WTC11 (cell line): Measurements from ENCODE around the gene SEMA3F.

ENCODE experiments used
- NR1H2 ChIP-seq: sonication (generic); formaldehyde crosslinking; IDR thresholded peaks from 2 replicates; pipeline ENCODE4 v1.9.0; 2021; ENCODE audit warnings: mild to moderate bottlenecking, moderate library complexity, missing genetic modification reagents
- ZNF219 ChIP-seq: sonication (generic); formaldehyde crosslinking; IDR thresholded peaks from 2 replicates; pipeline ENCODE4 v1.8.0; 2023; ENCODE audit warnings: missing genetic modification reagents, mild to moderate bottlenecking, borderline replicate concordance
- TF ChIP-seq, protein P1 (sequence below): fragments of 200-600 bp; IDR thresholded peaks from 2 replicates; pipeline ENCODE4 v1.8.0; 2022; ENCODE audit warnings: antibody characterized with exemption

DNA sequence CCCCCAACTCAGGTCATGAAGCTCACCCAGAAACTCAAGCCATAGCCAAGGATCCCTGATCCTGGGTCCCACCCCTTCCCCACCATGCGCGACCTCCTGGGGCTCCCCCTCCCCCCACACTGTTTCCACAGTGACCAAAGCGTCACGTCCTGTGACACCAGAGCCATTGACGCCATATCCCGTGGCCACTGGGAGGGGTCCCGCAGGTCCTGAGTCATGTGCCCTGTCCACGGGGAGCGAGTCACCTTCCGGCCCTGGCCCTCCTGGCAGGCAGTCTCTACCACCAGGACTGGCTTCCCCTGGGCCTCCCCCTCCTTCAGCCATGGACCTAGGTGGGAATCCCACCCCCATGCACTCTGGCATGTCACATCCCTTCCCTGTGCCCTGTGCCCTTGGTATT lies 15.6 kb downstream of the SEMA3F start:
- TF ChIP-seq ZNF219 (CRISPR knock-in tag) (no peak), NR1H2 (CRISPR knock-in tag) (no peak)
- TF ChIP-seq, protein P1, sequence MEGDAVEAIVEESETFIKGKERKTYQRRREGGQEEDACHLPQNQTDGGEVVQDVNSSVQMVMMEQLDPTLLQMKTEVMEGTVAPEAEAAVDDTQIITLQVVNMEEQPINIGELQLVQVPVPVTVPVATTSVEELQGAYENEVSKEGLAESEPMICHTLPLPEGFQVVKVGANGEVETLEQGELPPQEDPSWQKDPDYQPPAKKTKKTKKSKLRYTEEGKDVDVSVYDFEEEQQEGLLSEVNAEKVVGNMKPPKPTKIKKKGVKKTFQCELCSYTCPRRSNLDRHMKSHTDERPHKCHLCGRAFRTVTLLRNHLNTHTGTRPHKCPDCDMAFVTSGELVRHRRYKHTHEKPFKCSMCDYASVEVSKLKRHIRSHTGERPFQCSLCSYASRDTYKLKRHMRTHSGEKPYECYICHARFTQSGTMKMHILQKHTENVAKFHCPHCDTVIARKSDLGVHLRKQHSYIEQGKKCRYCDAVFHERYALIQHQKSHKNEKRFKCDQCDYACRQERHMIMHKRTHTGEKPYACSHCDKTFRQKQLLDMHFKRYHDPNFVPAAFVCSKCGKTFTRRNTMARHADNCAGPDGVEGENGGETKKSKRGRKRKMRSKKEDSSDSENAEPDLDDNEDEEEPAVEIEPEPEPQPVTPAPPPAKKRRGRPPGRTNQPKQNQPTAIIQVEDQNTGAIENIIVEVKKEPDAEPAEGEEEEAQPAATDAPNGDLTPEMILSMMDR: no peak
